ENCODE measurements around the gene CBY1.
A peak's percentile ranks its signal among the peaks of the same experiment; 100 is the strongest.

CBY1 gene

GRCh38 chr22:38652859-38653258 lies 3.6 kb upstream of the CBY1 start:
- DNase-seq: no peak

GRCh38 chr22:38653741-38654140 lies 2.7 kb upstream of the CBY1 start:
- no peak for DNase-seq

- no peak for DNase-seq
These were observed 751 bp upstream of the CBY1 start for GRCh38 chr22:38655519-38656255.

GRCh38 chr22:38657045-38657909 lies 839 bp downstream of the CBY1 start:
- DNase-seq: no peak

- DNase-seq: no peak
These were observed 18.4 kb downstream of the CBY1 start for GRCh38 chr22:38674888-38675287.

GRCh38 chr22:38675833-38676232 lies 19.4 kb downstream of the CBY1 start:
- no peak for DNase-seq

- peak; percentile 28 for DNase-seq
These were observed 25.3 kb downstream of the CBY1 start, which contains the start of gene TOMM22 for GRCh38 chr22:38681582-38682335. TSS of gene TOMM22 (plus strand) at chr22:38681957. CDS start at chr22:38681979, 22 bp downstream.

- DNase-seq: no peak
These were observed 28.5 kb downstream of the CBY1 start for GRCh38 chr22:38684895-38685294.

GRCh38 chr22:38685761-38686160 lies 29.3 kb downstream of the CBY1 start:
- no peak for DNase-seq

- DNase-seq: no peak
These were observed 33.2 kb downstream of the CBY1 start for GRCh38 chr22:38689651-38690050.

- no peak for DNase-seq
These were observed 37.6 kb downstream of the CBY1 start for GRCh38 chr22:38694049-38694448.

- no peak for DNase-seq
These were observed 38.5 kb downstream of the CBY1 start for GRCh38 chr22:38694940-38695339.

GRCh38 chr22:38696606-38697424 lies 40.4 kb downstream of the CBY1 start:
- DNase-seq: no peak

GRCh38 chr22:38697425-38698089 lies 41.1 kb downstream of the CBY1 start:
- DNase-seq: no peak

- no peak for DNase-seq
These were observed 42.1 kb downstream of the CBY1 start for GRCh38 chr22:38698407-38699094.

GRCh38 chr22:38699143-38699542 lies 42.7 kb downstream of the CBY1 start:
- DNase-seq: no peak

- no peak for DNase-seq
These were observed 43.3 kb downstream of the CBY1 start for GRCh38 chr22:38699784-38700183.

GRCh38 chr22:38700270-38700788 lies 43.9 kb downstream of the CBY1 start:
- DNase-seq: no peak

GRCh38 chr22:38700789-38701628 lies 44.6 kb downstream of the CBY1 start, which contains the start of gene JOSD1:
TSS of gene JOSD1 (minus strand) at chr22:38700943. CDS start at chr22:38699987, 956 bp downstream.
- DNase-seq: no peak

Measured in NCI-H2081 treated with DMSO at 0.1 percent for 48 hours (cell line).